ENCODE measurements around the gene TEKT3. TPM values are rescaled to one million over a fixed set of nuclear protein-coding genes. Genes with fewer than 3 reads are reported as not detected.

TEKT3 gene
- total and polyA plus RNA-seq, 2 donors (not counting 3 experiments of a cell fraction or from before 2014, with no cell fraction given): 0.28 TPM; not detected in 1

DNA sequence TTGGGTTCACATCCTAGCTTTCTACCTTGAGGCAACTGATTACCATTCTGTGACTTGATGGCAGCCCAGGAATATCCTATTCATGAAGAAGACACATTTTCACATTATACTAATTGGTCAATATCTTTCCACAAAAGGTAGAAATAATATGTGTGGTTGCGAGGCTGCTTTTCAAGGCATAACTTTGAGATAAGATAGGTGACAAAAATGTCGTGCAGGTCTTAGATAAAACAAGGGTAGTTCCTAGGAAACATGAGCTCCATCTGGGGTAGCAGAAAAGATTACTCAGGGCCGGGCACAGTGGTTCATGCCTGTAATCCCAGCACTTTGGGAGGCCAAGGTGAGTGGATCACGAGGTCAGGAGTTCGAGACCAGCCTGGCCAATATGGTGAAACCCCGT lies 22.3 kb upstream of the TEKT3 start:
- TF ChIP-seq MYC (IDR thresholded peaks at IDR 0.05; ENCODE audit: low read depth, low read length) (no peak), GATA2 (IDR thresholded peaks at IDR 0.05; ENCODE audit: insufficient read depth, insufficient read length, low read depth, low read length) (no peak), POLR2A (IDR thresholded peaks at IDR 0.05; ENCODE audit: low read depth, low read length) (no peak), POLR2AphosphoS5 (IDR thresholded peaks at IDR 0.05; ENCODE audit: insufficient read depth, low read depth, low read length) (no peak), FOS (IDR thresholded peaks at IDR 0.05; ENCODE audit: borderline replicate concordance, insufficient read depth, low read length) (no peak), JUN (IDR thresholded peaks at IDR 0.05; ENCODE audit: borderline replicate concordance, insufficient read depth, insufficient read length, low read depth) (no peak), EZH2 (IDR thresholded peaks at IDR 0.05; ENCODE audit: borderline replicate concordance, low read depth, low read length, severe bottlenecking) (no peak)
- TF ChIP-seq, protein P1, sequence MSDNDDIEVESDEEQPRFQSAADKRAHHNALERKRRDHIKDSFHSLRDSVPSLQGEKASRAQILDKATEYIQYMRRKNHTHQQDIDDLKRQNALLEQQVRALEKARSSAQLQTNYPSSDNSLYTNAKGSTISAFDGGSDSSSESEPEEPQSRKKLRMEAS (IDR thresholded peaks at IDR 0.05; ENCODE audit: insufficient read depth, insufficient read length): no peak
- TF ChIP-seq, protein P2, sequence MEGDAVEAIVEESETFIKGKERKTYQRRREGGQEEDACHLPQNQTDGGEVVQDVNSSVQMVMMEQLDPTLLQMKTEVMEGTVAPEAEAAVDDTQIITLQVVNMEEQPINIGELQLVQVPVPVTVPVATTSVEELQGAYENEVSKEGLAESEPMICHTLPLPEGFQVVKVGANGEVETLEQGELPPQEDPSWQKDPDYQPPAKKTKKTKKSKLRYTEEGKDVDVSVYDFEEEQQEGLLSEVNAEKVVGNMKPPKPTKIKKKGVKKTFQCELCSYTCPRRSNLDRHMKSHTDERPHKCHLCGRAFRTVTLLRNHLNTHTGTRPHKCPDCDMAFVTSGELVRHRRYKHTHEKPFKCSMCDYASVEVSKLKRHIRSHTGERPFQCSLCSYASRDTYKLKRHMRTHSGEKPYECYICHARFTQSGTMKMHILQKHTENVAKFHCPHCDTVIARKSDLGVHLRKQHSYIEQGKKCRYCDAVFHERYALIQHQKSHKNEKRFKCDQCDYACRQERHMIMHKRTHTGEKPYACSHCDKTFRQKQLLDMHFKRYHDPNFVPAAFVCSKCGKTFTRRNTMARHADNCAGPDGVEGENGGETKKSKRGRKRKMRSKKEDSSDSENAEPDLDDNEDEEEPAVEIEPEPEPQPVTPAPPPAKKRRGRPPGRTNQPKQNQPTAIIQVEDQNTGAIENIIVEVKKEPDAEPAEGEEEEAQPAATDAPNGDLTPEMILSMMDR (IDR thresholded peaks at IDR 0.05; ENCODE audit: extremely low read depth in 1 of 2, insufficient read depth in 1 of 2, low read depth in 1 of 2, low read length in 2 of 2): no peak

More for the DNA sequence above, 22.3 kb upstream of the TEKT3 start:
- H3K4me2 ChIP-seq (ENCODE audit: insufficient read depth, low read length): no peak overlapping the region
- CTCF ChIA-PET: interaction anchor here (1.4 kb wide), 1 partner anchor 11 kb away, joined by 3 read pairs; no protein-coding TSS in a partner anchor
- no peaks in the 10 kb centered on the region for H3K4me1 ChIP-seq (ENCODE audit: control insufficient read depth, extremely low read depth, insufficient read depth, low read length)
- BruUV-seq (replicated peaks): no TSS peak
- H3K9ac ChIP-seq (replicated peaks; ENCODE audit: extremely low read depth, insufficient read depth, low read length): no peak overlapping the region
- H2AFZ ChIP-seq (ENCODE audit: low read depth, low read length): no peak overlapping the region
- H3K9me3 ChIP-seq (replicated peaks; ENCODE audit: control insufficient read depth, insufficient read depth, low read length): no peaks in the 10 kb centered on the region
- no peaks in the 10 kb centered on the region for H3K79me2 ChIP-seq (ENCODE audit: control insufficient read depth, insufficient read depth, low read length)
- FAIRE-seq (no peak), DNase-seq (ENCODE audit: low read depth, low spot score) (no peak)
- no peaks in the 10 kb centered on the region for H4K20me1 ChIP-seq (replicated peaks; ENCODE audit: control insufficient read depth, extremely low read depth, insufficient read depth, low read length)
- H3K4me3 ChIP-seq (replicated peaks in 1 of 3; ENCODE audit: insufficient read depth in 1 of 3, low read depth in 1 of 3, low read length in 3 of 3): no peak overlapping the region
- dilution Hi-C loops (cut with MboI; ENCODE audit: extremely low pct_ligation_motif_present, low sequenced_read_pairs): no loop called here
- H3K36me3 ChIP-seq (ENCODE audit: control insufficient read depth in 2 of 2, extremely low read depth in 1 of 2, insufficient read depth in 2 of 2, low read length in 2 of 2): no peaks in the 10 kb centered on the region
- H3K27ac ChIP-seq (ENCODE audit: insufficient read depth, low read depth, low read length): no peak overlapping the region
- intact Hi-C loops (cut with micrococcal nuclease): no loop called here
- H3K9me1 ChIP-seq (replicated peaks; ENCODE audit: control insufficient read depth, extremely low read depth, insufficient read depth, low read length): no peaks in the 10 kb centered on the region
- H3K27me3 ChIP-seq (ENCODE audit: control insufficient read depth in 2 of 2, insufficient read depth in 2 of 2, low read length in 2 of 2): peaks cover 2 to 6% of the 10 kb centered on the region in 2 experiments
- POLR2A ChIA-PET: interaction anchor here (0.7 kb wide), 1 partner anchor 97 kb away, joined by 7 read pairs; no protein-coding TSS in a partner anchor
